ENCODE results near the gene SIGLEC12. TPM values are rescaled to one million over a fixed set of nuclear protein-coding genes. Genes with fewer than 3 reads are reported as not detected.

The SIGLEC12 gene
- total and polyA plus RNA-seq, 2 donors (not counting 3 experiments of a cell fraction or from before 2014, with no cell fraction given), result not detected

DNA sequence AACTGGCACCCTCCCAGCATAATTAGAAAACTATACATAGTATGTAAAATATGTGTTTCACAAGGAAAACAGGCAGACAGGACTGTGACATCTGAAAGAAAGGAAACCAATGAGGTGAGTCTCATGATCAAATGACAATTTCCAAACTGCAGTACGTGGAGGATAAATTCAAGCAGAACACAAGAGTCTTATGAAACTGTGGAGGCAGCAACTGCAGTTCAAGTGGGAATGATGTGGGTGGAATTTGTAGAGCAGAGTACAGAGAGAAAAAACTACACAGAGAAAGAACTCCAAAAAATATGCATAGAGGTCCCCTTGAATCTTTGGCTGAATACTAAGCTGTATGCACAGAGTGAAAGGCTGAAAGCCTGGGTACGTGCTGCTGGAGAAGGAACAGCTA lies 20.2 kb upstream of the SIGLEC12 start:
- CTCF ChIA-PET, result no interaction called here
- Histone ChIP-seq H2AFZ (ENCODE audit: low read depth, low read length) (no peak overlapping the region), H3K9ac (replicated peaks; ENCODE audit: extremely low read depth, insufficient read depth, low read length) (no peak overlapping the region), H3K4me3 (replicated peaks in 1 of 3; ENCODE audit: insufficient read depth in 1 of 3, low read depth in 1 of 3, low read length in 3 of 3) (no peak overlapping the region), H3K9me1 (replicated peaks; ENCODE audit: control insufficient read depth, extremely low read depth, insufficient read depth, low read length) (no peaks in the 10 kb centered on the region), H3K9me3 (replicated peaks; ENCODE audit: control insufficient read depth, insufficient read depth, low read length) (no peaks in the 10 kb centered on the region), H4K20me1 (replicated peaks; ENCODE audit: control insufficient read depth, extremely low read depth, insufficient read depth, low read length) (no peaks in the 10 kb centered on the region), H3K27ac (ENCODE audit: insufficient read depth, low read depth, low read length) (no peak overlapping the region), H3K4me2 (ENCODE audit: insufficient read depth, low read length) (no peak overlapping the region), H3K36me3 (ENCODE audit: control insufficient read depth in 2 of 2, extremely low read depth in 1 of 2, insufficient read depth in 2 of 2, low read length in 2 of 2) (no peaks in the 10 kb centered on the region), H3K27me3 (ENCODE audit: control insufficient read depth in 2 of 2, insufficient read depth in 2 of 2, low read length in 2 of 2) (peaks cover 0 to 2% of the 10 kb centered on the region in 2 experiments), H3K4me1 (ENCODE audit: control insufficient read depth, extremely low read depth, insufficient read depth, low read length) (no peaks in the 10 kb centered on the region), H3K79me2 (ENCODE audit: control insufficient read depth, insufficient read depth, low read length) (no peaks in the 10 kb centered on the region)
- DNase-seq (ENCODE audit: low read depth, low spot score), result no peak
- no peak for FAIRE-seq
- POLR2A ChIA-PET, result no interaction called here
- BruUV-seq (replicated peaks), result no TSS peak
- TF ChIP-seq JUN (IDR thresholded peaks at IDR 0.05; ENCODE audit: borderline replicate concordance, insufficient read depth, insufficient read length, low read depth) (no peak), GATA2 (IDR thresholded peaks at IDR 0.05; ENCODE audit: insufficient read depth, insufficient read length, low read depth, low read length) (no peak), EZH2 (IDR thresholded peaks at IDR 0.05; ENCODE audit: borderline replicate concordance, low read depth, low read length, severe bottlenecking) (no peak), POLR2AphosphoS5 (IDR thresholded peaks at IDR 0.05; ENCODE audit: insufficient read depth, low read depth, low read length) (no peak), POLR2A (IDR thresholded peaks at IDR 0.05; ENCODE audit: low read depth, low read length) (no peak), MYC (IDR thresholded peaks at IDR 0.05; ENCODE audit: low read depth, low read length) (no peak), FOS (IDR thresholded peaks at IDR 0.05; ENCODE audit: borderline replicate concordance, insufficient read depth, low read length) (no peak)
- TF ChIP-seq, protein P1, sequence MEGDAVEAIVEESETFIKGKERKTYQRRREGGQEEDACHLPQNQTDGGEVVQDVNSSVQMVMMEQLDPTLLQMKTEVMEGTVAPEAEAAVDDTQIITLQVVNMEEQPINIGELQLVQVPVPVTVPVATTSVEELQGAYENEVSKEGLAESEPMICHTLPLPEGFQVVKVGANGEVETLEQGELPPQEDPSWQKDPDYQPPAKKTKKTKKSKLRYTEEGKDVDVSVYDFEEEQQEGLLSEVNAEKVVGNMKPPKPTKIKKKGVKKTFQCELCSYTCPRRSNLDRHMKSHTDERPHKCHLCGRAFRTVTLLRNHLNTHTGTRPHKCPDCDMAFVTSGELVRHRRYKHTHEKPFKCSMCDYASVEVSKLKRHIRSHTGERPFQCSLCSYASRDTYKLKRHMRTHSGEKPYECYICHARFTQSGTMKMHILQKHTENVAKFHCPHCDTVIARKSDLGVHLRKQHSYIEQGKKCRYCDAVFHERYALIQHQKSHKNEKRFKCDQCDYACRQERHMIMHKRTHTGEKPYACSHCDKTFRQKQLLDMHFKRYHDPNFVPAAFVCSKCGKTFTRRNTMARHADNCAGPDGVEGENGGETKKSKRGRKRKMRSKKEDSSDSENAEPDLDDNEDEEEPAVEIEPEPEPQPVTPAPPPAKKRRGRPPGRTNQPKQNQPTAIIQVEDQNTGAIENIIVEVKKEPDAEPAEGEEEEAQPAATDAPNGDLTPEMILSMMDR (IDR thresholded peaks at IDR 0.05; ENCODE audit: extremely low read depth in 1 of 2, insufficient read depth in 1 of 2, low read depth in 1 of 2, low read length in 2 of 2), result no peak
- TF ChIP-seq, protein P2, sequence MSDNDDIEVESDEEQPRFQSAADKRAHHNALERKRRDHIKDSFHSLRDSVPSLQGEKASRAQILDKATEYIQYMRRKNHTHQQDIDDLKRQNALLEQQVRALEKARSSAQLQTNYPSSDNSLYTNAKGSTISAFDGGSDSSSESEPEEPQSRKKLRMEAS (IDR thresholded peaks at IDR 0.05; ENCODE audit: insufficient read depth, insufficient read length), result no peak
- intact Hi-C loops (cut with micrococcal nuclease) (no loop called here), dilution Hi-C loops (cut with MboI; ENCODE audit: extremely low pct_ligation_motif_present, low sequenced_read_pairs) (no loop called here)
